ENCODE results near the gene SF3A1. TPM values are rescaled to one million over a fixed set of nuclear protein-coding genes. Genes with fewer than 3 reads are reported as not detected.

The SF3A1 gene
- total and polyA plus RNA-seq, 2 experiments from 2014 or later: 45.8 to 84.6 TPM

DNA sequence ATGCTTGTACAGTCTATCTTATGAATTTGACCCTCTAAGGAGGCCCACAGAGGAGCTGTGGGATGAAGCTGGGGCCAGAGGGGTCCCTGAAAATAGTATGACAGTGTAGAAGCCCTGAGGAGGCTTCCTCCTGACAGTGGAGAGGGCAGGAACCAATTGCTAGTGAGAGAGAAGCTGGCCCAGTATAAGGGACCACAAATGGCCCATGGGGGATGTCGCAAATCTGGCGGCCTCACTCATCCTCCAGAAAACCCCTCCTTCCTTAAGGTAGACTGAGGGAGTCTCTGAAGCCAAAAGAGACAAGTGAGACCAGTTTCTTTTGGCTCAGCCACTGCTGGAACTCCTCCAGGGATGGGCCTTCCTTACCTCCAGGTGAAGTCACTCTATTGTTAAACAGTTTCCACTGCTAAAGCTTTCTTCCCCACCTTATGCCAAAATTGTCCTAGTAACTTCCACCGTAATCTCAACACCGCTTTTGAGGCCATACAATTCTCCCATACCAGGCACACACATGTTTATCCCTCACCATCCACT, 49.6 kb downstream of the SF3A1 start:
- Histone ChIP-seq H3K4me2 (no peak overlapping the region), H3K36me3 (replicated peaks; ENCODE audit: insufficient read depth, low read depth) (no peaks in the 10 kb centered on the region), H3K4me3 (no peak overlapping the region), H3K4me1 (ENCODE audit: insufficient read depth) (peaks cover 51% of the 10 kb centered on the region), H3K79me2 (peaks cover 69% of the 10 kb centered on the region), H3K9me2 (replicated peaks; ENCODE audit: insufficient read depth) (no peaks in the 10 kb centered on the region), H3K27me3 (no peaks in the 10 kb centered on the region), H3K9me3 (ENCODE audit: low read depth) (no peaks in the 10 kb centered on the region), H3K27ac (peak overlapping the region; percentile 86), H4K20me1 (ENCODE audit: insufficient read depth, poor library complexity, severe bottlenecking) (peaks cover 24% of the 10 kb centered on the region), H2AFZ (no peak overlapping the region)
- no peak for DNase-seq (ENCODE audit: low spot score)
- WGBS (ENCODE audit: low lambda C conversion rate, missing lambda C conversion rate): 82% methylated on average over 4 of the region's 4 CpGs
- TF ChIP-seq EZH2phosphoT487 (IDR thresholded peaks at IDR 0.05; ENCODE audit: low read depth, severe bottlenecking, unreplicated experiment) (no peak), EZH2 (IDR thresholded peaks at IDR 0.05; ENCODE audit: borderline replicate concordance) (no peak)
- TF ChIP-seq, protein P1, sequence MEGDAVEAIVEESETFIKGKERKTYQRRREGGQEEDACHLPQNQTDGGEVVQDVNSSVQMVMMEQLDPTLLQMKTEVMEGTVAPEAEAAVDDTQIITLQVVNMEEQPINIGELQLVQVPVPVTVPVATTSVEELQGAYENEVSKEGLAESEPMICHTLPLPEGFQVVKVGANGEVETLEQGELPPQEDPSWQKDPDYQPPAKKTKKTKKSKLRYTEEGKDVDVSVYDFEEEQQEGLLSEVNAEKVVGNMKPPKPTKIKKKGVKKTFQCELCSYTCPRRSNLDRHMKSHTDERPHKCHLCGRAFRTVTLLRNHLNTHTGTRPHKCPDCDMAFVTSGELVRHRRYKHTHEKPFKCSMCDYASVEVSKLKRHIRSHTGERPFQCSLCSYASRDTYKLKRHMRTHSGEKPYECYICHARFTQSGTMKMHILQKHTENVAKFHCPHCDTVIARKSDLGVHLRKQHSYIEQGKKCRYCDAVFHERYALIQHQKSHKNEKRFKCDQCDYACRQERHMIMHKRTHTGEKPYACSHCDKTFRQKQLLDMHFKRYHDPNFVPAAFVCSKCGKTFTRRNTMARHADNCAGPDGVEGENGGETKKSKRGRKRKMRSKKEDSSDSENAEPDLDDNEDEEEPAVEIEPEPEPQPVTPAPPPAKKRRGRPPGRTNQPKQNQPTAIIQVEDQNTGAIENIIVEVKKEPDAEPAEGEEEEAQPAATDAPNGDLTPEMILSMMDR (IDR thresholded peaks at IDR 0.05; ENCODE audit: poor library complexity): no peak

DNA sequence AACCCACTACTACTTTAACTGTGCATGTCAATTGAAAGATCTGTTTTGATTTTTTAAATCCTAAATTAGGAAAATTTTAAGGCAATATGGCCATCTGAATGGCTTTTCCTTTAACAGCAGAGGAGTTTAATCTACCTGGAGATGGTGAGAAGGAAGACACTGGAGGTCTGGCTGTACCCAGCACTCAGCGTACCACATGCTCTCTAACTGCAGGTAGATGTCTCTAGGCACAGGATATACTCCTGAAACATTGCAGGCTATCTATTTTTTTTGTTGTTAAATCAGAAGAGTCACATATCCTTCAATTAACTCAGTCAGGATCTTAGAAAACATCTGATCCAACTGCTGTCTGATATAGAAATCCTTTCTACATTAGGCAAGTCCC, 50.1 kb downstream of the SF3A1 start:
- Histone ChIP-seq H3K4me1 (ENCODE audit: insufficient read depth) (peaks cover 50% of the 10 kb centered on the region), H3K79me2 (peaks cover 66% of the 10 kb centered on the region), H4K20me1 (ENCODE audit: insufficient read depth, poor library complexity, severe bottlenecking) (peaks cover 19% of the 10 kb centered on the region), H3K36me3 (replicated peaks; ENCODE audit: insufficient read depth, low read depth) (no peaks in the 10 kb centered on the region), H3K4me2 (no peak overlapping the region), H3K27me3 (no peaks in the 10 kb centered on the region), H3K9me2 (replicated peaks; ENCODE audit: insufficient read depth) (no peaks in the 10 kb centered on the region), H3K9me3 (ENCODE audit: low read depth) (no peaks in the 10 kb centered on the region), H3K27ac (peak overlapping the region; percentile 86), H2AFZ (no peak overlapping the region), H3K4me3 (no peak overlapping the region)
- no peak for DNase-seq (ENCODE audit: low spot score)
- WGBS (ENCODE audit: low lambda C conversion rate, missing lambda C conversion rate): 100% methylated on average over 1 of the region's 1 CpG
- TF ChIP-seq EZH2 (IDR thresholded peaks at IDR 0.05; ENCODE audit: borderline replicate concordance): no peak
- TF ChIP-seq EZH2phosphoT487 (IDR thresholded peaks at IDR 0.05; ENCODE audit: low read depth, severe bottlenecking, unreplicated experiment): no peak
- TF ChIP-seq, protein P1 (IDR thresholded peaks at IDR 0.05; ENCODE audit: poor library complexity): no peak

DNA sequence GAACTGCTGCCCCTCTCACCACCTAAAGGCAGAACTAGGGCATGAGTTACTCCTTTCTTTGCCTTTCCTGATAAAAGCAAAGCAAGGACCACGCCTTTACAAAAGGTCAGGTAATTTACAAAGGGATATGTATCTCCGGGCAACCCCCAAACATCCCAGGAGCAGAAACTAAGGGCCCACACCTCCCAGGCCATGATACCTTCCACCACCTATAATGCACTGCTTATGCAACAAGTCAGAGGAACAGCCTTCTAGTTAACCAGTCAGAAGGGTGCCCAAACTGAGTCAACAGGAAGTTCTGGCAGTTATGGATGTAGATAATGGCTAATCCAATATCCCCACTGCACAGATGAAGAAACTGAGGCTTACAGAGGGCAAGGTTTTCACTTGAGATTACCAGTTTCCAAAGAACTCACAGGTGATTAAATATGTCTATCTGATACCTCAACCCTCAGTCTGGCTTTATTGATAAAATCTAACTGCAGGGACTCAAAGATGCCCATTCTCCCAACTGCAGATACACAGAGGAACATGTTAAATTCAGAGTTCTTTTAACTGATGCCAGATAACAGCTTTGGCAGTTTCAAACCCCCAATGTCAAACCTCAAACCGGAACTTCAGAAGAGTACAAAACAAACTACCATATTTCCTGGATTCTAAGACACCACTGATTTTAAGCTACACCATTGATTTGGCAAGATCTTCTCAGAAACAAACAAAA, 50.6 kb downstream of the SF3A1 start:
- Histone ChIP-seq H3K79me2 (peaks cover 63% of the 10 kb centered on the region), H4K20me1 (ENCODE audit: insufficient read depth, poor library complexity, severe bottlenecking) (peaks cover 14% of the 10 kb centered on the region), H2AFZ (no peak overlapping the region), H3K27ac (peak overlapping the region; percentile 86), H3K36me3 (replicated peaks; ENCODE audit: insufficient read depth, low read depth) (no peaks in the 10 kb centered on the region), H3K4me1 (ENCODE audit: insufficient read depth) (peaks cover 44% of the 10 kb centered on the region), H3K27me3 (no peaks in the 10 kb centered on the region), H3K9me2 (replicated peaks; ENCODE audit: insufficient read depth) (no peaks in the 10 kb centered on the region), H3K4me3 (no peak overlapping the region), H3K9me3 (ENCODE audit: low read depth) (no peaks in the 10 kb centered on the region), H3K4me2 (peak overlapping the region; percentile 40)
- TF ChIP-seq, protein P1 (IDR thresholded peaks at IDR 0.05; ENCODE audit: poor library complexity): no peak
- TF ChIP-seq EZH2 (IDR thresholded peaks at IDR 0.05; ENCODE audit: borderline replicate concordance) (no peak), EZH2phosphoT487 (IDR thresholded peaks at IDR 0.05; ENCODE audit: low read depth, severe bottlenecking, unreplicated experiment) (no peak)
- no peak for DNase-seq (ENCODE audit: low spot score)
- 64% methylated on average over 3 of the region's 3 CpGs for WGBS (ENCODE audit: low lambda C conversion rate, missing lambda C conversion rate)

Data from hepatocyte (in vitro differentiated cells).